ENCODE data around the gene OSBPL9. TPM values are rescaled to one million over a fixed set of nuclear protein-coding genes. Genes with fewer than 3 reads are reported as not detected.

OSBPL9 gene, protein sequence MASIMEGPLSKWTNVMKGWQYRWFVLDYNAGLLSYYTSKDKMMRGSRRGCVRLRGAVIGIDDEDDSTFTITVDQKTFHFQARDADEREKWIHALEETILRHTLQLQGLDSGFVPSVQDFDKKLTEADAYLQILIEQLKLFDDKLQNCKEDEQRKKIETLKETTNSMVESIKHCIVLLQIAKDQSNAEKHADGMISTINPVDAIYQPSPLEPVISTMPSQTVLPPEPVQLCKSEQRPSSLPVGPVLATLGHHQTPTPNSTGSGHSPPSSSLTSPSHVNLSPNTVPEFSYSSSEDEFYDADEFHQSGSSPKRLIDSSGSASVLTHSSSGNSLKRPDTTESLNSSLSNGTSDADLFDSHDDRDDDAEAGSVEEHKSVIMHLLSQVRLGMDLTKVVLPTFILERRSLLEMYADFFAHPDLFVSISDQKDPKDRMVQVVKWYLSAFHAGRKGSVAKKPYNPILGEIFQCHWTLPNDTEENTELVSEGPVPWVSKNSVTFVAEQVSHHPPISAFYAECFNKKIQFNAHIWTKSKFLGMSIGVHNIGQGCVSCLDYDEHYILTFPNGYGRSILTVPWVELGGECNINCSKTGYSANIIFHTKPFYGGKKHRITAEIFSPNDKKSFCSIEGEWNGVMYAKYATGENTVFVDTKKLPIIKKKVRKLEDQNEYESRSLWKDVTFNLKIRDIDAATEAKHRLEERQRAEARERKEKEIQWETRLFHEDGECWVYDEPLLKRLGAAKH
- 78.7 TPM for total RNA-seq

GRCh38 chr1:51616903-51617708 lies at the start of gene OSBPL9:
TSS of gene OSBPL9 (plus strand) at chr1:51617092. CDS start at chr1:51617111, 19 bp downstream.
- DNase-seq (ENCODE audit: low spot score in 2 of 2) (peak; percentile 81 to 88), FAIRE-seq (no peak)

GRCh38 chr1:51567653-51568052 lies 49.2 kb upstream of the OSBPL9 start:
- no peak for DNase-seq (ENCODE audit: low spot score in 2 of 2)
- no peak for FAIRE-seq

DNA sequence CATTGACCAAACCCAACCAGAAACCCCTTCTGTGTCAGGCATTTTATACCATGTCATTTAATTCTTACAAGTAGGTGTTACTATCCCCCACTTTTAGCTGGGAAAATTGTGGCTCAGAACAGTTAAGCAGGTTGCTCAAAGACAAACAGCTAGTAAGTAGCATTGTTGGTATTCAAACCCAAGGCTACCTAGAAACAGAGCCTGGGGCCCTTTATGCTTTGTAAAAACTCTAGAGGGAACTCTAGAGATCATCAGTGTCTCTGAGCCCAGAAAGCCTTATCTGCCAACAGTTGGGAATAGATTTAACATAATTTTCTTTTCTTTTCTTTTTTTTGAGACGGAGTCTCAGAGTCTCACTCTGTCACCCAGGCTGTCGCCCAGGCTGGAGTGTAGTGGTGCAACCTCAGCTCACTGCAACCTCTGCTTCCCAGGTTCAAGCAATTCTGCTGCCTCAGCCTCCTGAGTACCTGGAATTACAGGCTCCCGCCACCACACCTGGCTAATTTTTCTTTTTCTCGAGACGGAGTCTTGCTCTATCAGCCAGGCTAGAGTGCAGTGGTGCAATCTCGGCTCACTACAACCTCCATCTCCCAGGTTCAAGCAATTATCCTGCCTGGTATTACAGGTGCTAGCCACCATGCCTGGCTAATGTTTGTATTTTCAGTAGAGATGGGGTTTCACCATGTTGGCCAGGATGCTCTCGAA lies 48.5 kb upstream of the OSBPL9 start:
- FAIRE-seq (no peak), DNase-seq (ENCODE audit: low spot score in 2 of 2) (no peak)

GRCh38 chr1:51569284-51570062 lies 47.4 kb upstream of the OSBPL9 start:
- DNase-seq (ENCODE audit: low spot score in 2 of 2): no peak
- no peak for FAIRE-seq

- FAIRE-seq (no peak), DNase-seq (ENCODE audit: low spot score in 2 of 2) (no peak)
These were observed 46.7 kb upstream of the OSBPL9 start for GRCh38 chr1:51570063-51570710.

- FAIRE-seq: no peak
- no peak for DNase-seq (ENCODE audit: low spot score in 2 of 2)
These were observed 44.5 kb upstream of the OSBPL9 start for GRCh38 chr1:51572365-51572764.

DNA sequence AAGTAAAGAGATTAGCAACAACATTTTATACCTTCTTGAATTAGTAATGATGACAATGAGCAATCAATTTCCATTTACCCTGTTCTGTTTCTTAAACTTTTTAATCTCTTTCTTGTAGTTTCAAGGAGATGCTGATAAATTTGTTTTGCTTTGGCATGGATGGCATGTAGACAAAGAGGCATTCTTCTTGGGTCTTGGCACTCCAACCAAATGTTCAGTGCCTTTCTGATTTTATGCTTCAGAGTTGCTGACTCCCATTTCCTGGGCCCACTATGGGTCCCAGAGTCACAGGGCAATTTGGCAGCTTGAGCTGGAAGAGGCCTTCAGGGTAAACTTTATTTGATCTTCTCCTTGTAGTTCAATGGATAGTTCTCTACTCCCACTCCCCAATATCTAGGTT lies 42.1 kb upstream of the OSBPL9 start:
- FAIRE-seq (no peak), DNase-seq (ENCODE audit: low spot score in 2 of 2) (no peak)

DNA sequence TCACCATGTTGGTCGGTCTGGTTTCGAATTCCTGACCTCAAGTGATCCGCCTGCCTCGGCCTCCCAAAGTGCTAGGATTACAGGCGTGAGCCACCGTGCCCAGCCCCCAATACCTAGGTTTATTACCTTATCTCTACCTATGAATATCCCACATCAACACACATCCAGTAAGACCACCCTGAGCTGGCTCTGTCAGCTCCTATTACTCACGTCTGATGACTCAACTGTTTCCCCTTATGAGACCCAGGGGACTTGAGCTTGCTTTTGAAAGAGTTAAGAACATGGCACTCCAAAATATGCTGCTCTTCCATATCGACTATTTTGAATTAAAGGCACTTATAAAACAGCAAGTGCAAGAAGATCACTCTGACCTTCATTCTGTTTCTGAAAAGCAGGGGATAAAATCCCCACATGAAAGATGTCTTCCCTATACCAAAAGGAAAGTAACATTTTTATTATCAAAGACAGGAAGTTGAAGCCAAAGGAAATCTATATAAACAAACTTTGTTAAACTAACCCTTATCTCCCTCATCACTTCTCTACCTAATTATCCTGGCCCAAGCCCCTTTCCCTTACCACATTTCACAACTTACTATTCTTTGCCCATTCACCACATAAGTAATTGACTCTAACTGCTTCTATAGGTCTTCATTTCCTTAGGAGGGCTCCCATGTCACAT lies 41.3 kb upstream of the OSBPL9 start:
- DNase-seq (ENCODE audit: low spot score in 2 of 2): no peak
- no peak for FAIRE-seq

DNA sequence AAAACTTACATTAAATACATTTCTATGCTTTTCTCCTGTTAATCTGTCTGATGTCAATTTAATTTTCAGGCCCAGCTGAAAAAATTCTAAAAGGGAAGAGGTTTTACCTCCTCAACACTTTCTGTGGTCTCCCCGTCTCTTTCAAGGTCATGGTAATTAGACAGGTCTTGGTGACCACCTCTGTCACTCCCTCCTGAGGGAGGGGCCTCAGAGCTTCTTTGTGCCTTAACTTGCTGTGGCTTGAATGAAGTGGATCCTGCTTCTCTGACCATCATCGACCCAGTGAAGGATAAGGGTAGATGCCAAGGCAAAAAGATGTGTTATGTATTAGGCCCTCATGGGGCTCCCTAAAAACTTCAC lies 40.8 kb upstream of the OSBPL9 start:
- FAIRE-seq (no peak), DNase-seq (ENCODE audit: low spot score in 2 of 2) (no peak)

GRCh38 chr1:51576923-51577322 lies 40.0 kb upstream of the OSBPL9 start:
- FAIRE-seq: no peak
- DNase-seq (ENCODE audit: low spot score in 2 of 2): no peak

- no peak for FAIRE-seq
- no peak for DNase-seq (ENCODE audit: low spot score in 2 of 2)
These were observed 38.3 kb upstream of the OSBPL9 start for GRCh38 chr1:51578383-51579109.

- DNase-seq (ENCODE audit: low spot score in 2 of 2) (no peak), FAIRE-seq (no peak)
These were observed 35.7 kb upstream of the OSBPL9 start for GRCh38 chr1:51581238-51581637.

GRCh38 chr1:51583532-51583931 lies 33.4 kb upstream of the OSBPL9 start:
- FAIRE-seq: peak; percentile 78
- DNase-seq (ENCODE audit: low spot score in 2 of 2): peak; percentile 57 to 60

DNA sequence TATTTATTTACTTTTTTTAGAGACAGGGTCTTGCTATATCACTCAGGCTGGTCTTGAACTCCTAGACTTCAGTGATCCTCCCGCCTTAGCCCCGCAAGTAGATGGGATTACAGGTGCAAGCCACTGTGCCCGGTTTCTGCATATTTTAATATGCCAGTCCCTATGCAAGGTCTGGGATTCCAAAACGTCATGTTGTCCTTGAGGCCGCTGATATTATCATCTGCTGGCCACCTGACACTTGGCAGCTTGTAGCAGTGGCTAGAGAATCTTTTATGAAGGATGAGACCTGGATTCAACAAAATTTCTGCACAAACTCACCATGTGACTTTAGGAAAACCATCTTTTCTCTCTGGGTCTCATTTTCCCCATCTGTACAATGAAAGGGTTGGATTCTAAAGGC lies 32.9 kb upstream of the OSBPL9 start:
- no peak for DNase-seq (ENCODE audit: low spot score in 2 of 2)
- FAIRE-seq: no peak

DNA sequence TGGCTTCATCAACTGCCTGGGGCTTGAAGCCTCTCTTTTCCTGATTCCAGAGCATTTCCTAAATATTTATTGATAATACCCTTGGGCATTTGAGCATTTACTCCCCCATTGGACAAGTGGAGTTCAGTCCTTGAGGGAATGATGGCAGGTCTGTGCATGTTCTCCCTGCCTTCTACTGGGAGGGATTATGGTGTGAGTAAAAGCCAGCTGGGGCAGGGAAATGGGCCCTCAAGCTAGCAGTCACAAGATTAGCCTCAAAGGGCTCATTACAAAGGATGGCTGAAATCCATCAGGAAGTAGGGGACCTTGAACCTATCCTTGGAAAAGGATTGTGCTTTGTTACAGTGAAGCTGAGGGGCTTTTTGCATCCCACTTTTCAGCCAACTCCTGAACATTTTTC lies 24.2 kb upstream of the OSBPL9 start:
- no peak for DNase-seq (ENCODE audit: low spot score in 2 of 2)
- FAIRE-seq: no peak

- DNase-seq (ENCODE audit: low spot score in 2 of 2) (no peak), FAIRE-seq (no peak)
These were observed 22.2 kb upstream of the OSBPL9 start for GRCh38 chr1:51594716-51595115.

DNA sequence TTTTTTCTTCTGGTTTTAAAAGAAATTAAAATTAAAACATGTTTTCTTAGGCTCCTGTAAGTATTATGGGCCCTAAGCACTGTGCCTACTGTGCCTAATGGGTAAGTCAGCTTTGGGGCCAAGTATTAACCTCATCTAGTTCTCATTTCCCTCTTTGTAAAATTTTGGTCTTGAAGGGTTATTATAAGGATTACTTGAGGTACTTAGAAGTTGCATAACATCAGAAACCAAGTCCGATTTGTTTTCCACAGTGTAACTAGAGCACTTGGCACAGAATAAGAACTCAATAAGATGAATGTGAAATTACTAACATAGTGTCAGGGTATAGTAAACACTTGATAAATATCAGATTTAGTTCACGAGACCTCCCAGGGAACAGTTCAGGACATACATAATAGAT lies 16.4 kb upstream of the OSBPL9 start:
- no peak for FAIRE-seq
- DNase-seq (ENCODE audit: low spot score in 2 of 2): no peak

DNA sequence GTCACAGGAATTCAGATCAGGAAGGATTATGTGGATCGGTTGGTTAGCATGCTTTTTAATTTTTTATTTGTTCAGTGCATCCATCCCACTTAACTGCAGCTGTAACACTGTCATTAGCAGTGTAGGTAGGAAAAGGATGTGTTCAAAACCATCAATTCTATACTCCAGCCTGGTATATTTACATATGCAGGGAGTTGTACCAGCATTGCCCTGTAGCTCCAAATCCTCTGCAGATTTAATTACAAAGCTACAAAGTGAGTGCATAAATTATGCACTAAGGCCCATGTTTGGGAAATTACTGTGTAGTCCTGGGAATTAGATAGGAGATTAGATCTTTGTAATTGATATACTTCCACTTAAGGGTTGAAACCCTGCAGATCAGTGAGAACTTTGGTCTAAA lies 15.9 kb upstream of the OSBPL9 start:
- FAIRE-seq (no peak), DNase-seq (ENCODE audit: low spot score in 2 of 2) (no peak)
